GM13977 (cell line): ENCODE measurements around the gene CASZ1.

Experiments used
- DNase-seq: peaks from one replicate; pipeline ENCODE4 v3.0.0; 2012; ENCODE audit warnings: low spot score
- in situ Hi-C: fragments of 300-500 bp; cut with MboI; formaldehyde crosslinking; loops from one replicate; pipeline ENCODE4 v1.12.0; 2022; ENCODE audit warnings: low sequenced_read_pairs, low pct_unique_long_range_greater_than_20kb, mixed read lengths, inconsistent platforms; ENCODE audit not compliant: unreplicated experiment
- TF ChIP-seq, protein P1 (sequence below): IDR thresholded peaks from 2 replicates; pipeline ENCODE4 v1.5.1; 2012; ENCODE audit warnings: mild to moderate bottlenecking, control low read depth; ENCODE audit not compliant: insufficient read depth; ENCODE audit errors: extremely low read depth, missing control alignments

The CASZ1 gene

DNA sequence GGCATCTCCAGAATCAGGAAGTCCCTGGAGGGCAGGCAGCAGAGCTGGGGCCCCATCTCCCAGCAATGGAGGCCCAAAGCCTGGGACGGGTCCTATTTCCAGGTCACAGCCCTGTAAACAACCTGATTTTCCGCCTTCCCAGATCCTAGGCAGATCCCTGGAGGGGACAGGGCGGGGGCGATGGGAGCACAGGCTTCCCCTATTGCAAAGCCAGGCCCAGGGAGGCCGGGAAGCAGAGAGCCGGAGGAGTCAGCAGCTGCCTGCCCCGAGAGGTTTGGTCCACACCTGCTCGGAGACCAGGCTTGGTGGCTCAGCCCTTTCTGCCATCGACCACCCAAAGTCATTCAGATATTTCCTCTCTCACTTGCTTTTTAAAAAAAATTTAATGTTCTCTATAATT, 29.2 kb downstream of the CASZ1 start:
- no peak for DNase-seq
- TF ChIP-seq, protein P1, sequence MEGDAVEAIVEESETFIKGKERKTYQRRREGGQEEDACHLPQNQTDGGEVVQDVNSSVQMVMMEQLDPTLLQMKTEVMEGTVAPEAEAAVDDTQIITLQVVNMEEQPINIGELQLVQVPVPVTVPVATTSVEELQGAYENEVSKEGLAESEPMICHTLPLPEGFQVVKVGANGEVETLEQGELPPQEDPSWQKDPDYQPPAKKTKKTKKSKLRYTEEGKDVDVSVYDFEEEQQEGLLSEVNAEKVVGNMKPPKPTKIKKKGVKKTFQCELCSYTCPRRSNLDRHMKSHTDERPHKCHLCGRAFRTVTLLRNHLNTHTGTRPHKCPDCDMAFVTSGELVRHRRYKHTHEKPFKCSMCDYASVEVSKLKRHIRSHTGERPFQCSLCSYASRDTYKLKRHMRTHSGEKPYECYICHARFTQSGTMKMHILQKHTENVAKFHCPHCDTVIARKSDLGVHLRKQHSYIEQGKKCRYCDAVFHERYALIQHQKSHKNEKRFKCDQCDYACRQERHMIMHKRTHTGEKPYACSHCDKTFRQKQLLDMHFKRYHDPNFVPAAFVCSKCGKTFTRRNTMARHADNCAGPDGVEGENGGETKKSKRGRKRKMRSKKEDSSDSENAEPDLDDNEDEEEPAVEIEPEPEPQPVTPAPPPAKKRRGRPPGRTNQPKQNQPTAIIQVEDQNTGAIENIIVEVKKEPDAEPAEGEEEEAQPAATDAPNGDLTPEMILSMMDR: no peak
- in situ Hi-C loops: no loop called here

DNA sequence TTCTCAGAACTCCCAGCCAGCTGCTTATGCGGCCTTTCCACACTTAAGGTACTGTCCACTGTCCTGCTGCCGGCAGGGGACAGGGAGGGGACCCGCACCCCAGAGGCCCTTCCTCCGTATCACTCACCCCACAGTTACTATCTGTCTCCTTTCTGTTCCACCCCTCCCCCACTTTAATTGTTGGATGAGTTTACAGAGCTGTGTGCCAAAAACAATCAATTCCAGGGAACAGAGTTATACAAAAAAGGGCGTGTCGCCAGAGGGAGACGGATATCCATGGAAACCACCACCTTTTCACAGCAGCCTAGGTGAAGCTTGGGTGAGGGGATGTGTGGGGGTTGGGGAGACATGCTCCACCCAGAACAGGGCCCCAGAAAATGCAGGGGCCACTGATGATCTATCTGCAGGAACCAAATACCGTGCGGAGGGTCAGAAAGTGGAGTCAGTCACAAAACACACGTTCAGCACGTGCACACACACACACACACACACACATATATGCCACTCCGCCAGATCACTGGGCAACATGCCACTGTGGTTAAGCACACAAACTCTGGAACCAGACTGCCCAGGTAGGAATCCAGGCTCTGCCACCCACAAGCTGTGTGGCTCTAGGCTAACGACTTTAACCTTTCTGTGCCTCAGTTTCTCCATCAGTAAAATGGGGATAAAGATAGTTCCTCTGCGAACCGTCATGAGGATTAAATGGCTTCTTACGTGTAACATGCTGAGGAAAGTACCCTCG, 30.5 kb downstream of the CASZ1 start:
- TF ChIP-seq, protein P1: no peak
- DNase-seq: no peak
- in situ Hi-C loops: no loop called here

DNA sequence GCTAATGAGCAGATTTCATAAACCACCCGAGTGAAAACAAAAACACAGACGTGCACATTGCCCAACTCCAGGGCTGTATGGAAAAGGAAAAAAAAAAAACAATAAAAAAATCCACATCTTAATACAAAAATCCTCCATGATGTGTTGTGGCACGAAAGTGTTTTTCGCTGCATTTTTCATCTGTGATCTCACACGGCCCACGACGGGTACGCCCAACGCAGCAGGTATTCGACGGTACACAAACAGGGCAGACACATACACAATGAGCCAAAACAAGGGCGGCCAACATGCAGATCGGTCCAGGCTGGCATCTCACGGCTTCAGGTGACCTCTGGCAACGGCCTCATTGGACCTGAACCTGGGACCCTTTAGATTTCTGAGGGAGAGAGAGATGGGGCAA, 31.1 kb downstream of the CASZ1 start:
- TF ChIP-seq, protein P1: no peak
- no peak for DNase-seq
- in situ Hi-C loops: no loop called here

DNA sequence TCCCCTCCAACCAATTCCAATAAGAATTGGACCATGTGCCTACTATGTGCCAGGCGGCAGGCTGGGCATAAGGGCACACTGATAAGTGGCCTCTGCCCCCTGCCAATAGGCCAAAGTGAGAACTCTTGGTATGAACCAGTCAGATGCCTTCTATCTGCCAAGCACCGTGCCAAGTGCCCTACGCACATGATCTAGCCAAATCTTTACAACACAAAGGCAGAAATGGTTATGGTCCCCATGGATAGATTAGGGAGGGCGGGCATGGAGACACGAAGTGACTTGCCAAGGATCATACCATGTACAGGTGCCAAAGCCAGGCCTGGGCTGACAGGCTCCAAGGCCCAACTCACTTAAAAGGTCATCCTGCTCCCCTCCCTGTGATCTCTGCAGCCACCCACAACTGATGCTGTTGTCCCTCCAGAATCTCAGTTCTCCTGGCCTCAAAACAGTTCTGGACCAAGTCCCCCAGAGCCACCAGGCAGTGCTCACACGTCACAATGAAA, 32.1 kb downstream of the CASZ1 start:
- TF ChIP-seq, protein P1: no peak
- in situ Hi-C loops: no loop called here
- DNase-seq: no peak

DNA sequence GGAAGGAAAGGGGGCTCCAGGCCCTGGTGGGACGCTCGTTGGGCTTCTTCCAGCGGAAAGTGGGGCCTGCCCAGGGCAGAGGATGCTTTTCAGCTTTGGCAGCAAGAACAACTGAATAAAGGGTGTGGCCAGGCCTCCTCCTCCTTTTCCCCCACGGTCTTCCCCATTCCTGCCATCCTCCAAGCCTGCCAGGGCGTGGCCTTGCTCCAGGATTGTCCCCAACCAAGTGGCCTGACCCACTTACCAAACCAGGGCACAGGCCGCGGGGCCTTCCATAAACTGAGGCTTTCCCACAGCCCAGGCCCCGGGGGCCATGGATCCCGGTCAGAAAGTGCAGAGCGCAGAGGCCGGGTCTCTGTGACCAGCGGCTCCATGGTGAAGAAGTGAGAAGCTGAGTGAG, 33.6 kb downstream of the CASZ1 start:
- DNase-seq: no peak
- in situ Hi-C loops: no loop called here
- TF ChIP-seq, protein P1: no peak

DNA sequence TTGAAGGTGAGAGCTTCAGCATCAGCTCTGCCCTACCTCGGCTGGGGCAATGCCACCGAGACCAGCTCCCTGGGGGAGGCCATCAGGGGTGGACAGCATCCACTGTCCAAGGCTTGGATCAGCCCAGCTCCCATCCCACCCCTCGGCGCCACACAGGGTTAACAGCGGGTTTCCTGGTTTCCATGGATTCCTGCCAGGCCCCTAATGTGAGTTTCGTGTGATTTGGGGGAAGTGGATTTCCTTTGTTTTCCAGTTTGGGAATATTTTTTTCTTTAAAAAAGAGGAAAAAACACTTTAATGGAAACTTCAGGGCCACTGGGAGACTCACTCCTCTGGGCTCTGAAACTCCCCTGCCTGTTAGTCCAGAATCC, 34.3 kb downstream of the CASZ1 start:
- DNase-seq: no peak
- TF ChIP-seq, protein P1: no peak
- in situ Hi-C loops: no loop called here
